Measurements from ENCODE around the gene CASP12. TPM values are rescaled to one million over a fixed set of nuclear protein-coding genes. Genes with fewer than 3 reads are reported as not detected.
A peak's percentile ranks its signal among the peaks of the same experiment; 100 is the strongest.
"Not testable (repeated sequence)": the region's sequence is repeated elsewhere in the genome, so short reads cannot be mapped to it uniquely, and the experiment has no call there.

The CASP12 gene
- not detected in 2 replicates for total RNA-seq (2014; rRNA removed; shearing (Covaris generic))

DNA sequence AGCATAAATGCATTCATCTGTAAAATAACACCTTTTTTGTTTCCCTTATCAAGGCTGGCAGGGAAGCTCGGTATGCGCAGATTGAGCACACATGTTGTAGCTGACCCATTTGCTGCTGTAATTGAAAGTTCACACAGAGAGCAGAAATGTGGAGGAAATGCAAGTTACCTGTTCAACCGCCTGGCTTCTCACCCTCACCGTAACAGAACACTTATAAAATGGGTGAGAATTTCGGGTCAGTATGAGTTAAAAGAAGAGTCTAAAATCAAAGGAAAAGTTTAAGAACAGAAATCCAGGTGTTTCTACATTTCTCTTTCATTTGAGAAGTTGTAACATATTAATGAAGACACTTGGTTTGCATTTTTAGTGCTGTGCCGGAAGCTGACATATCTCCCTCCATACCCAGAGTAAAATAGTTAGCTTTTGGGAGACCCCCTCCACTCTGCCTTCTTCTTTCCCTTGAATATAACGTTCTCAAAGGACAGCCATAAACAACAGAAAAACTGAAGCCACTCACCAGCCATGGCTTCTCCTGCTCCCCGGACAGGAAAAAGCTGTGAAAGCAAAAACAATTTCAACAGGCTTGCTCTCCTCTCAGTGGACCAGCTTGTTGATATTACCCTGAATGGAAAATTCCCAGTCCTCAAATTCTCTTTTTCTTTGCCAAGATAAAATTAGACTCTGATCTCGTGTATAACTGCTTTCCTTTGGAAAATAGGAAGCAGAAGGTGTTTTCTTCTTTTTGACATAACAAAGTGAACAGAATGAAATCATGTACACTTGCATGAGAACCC lies at the start of gene CASP12:
Gene CASP12 (minus strand): TSS at position 570 of the 794 bp plus-strand sequence.
- Histone ChIP-seq H3K27me3 (ENCODE audit: control insufficient read depth, insufficient read depth, low read length) (no peaks in the 10 kb centered on the region), H3K36me3 (replicated peaks; ENCODE audit: control insufficient read depth, insufficient read depth, low read length) (no peaks in the 10 kb centered on the region), H3K4me3 (ENCODE audit: insufficient read depth, low read depth, low read length) (no peak within 1 kb of the TSS)
- no peak for DNase-seq

DNA sequence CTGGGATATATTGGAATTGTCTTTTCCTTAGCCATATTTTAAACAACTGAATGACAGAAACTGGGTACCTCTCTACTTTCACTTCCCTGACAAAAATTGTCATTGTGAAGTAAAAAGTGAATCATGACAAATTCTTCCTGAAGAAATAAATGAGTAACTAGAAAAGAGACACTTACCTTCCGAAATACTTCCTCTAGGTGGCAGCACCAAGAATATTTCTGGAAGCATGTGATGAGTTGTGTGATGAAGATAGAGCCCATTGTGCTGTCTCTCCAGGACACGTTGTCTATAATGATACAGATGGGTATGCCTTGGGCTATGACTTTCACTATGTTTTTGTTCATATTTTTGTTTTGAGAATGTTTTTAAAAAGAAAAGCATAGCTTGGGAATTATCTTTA lies 48.6 kb upstream of the CASP12 start:
- peak; percentile 3 for DNase-seq
- Histone ChIP-seq H3K36me3 (replicated peaks; ENCODE audit: control insufficient read depth, insufficient read depth, low read length) (no peaks in the 10 kb centered on the region), H3K27me3 (ENCODE audit: control insufficient read depth, insufficient read depth, low read length) (no peaks in the 10 kb centered on the region), H3K4me3 (ENCODE audit: insufficient read depth, low read depth, low read length) (no peak overlapping the region)

DNA sequence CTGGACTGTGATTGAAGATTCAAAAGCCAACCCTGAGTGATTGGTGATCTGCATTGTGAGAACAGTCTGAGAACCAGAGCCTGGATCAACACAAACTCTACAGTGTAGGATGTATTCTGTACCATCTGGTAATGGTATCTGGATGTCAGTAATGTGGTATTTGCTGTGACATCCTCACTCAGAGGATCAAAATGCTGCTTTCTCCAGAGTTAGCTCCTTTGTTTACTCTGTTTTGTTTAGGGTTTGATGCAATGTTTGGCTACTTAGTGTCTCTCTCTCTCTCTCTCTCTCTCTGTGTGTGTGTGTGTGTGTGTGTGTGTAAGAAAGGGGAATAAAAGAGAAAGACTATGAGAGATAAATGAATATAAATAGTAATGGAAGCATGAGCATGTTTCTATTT lies 45.8 kb upstream of the CASP12 start:
- H3K4me3 ChIP-seq (ENCODE audit: insufficient read depth, low read depth, low read length) = no peak overlapping the region
- no peak for DNase-seq
- no peaks in the 10 kb centered on the region for H3K36me3 ChIP-seq (replicated peaks; ENCODE audit: control insufficient read depth, insufficient read depth, low read length)
- no peaks in the 10 kb centered on the region for H3K27me3 ChIP-seq (ENCODE audit: control insufficient read depth, insufficient read depth, low read length)

DNA sequence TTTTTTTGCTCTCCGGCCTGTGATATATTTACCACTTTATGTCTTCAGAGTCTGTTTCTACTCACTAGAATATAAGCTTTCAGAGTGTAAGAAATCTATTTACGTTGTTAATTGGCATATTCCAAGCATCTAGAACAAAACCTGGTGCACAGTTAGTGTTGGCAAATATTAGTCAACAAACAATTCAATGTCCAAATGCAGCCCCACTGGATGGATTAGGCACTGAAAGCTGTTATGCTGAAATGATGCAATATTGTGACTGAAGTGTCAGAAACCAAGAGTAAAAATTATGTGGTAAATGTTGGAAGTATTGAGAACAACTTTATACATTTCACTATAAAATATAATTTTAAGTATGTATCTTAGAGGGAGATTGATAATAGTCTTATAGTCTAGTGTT lies 45.3 kb upstream of the CASP12 start:
- no peak overlapping the region for H3K4me3 ChIP-seq (ENCODE audit: insufficient read depth, low read depth, low read length)
- DNase-seq = no peak
- no peaks in the 10 kb centered on the region for H3K36me3 ChIP-seq (replicated peaks; ENCODE audit: control insufficient read depth, insufficient read depth, low read length)
- H3K27me3 ChIP-seq (ENCODE audit: control insufficient read depth, insufficient read depth, low read length) = no peaks in the 10 kb centered on the region

DNA sequence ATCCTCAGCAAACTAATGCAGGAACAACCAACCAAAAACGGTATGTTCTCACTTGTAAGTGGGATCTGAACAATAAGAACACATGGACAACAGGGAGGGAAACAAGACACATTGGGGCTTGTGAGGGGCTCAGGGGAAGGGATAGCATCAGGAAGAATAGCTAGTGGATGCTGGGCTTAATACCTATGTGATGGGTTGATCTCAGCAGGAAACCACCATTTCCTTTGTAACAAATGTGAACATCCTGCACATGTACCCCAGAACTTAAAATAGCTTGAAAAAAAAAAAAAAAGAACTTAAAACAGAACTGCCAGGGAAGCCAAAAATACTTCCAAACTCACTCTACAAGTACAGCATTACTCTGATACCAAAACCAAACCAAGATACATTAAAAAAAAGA lies 36.3 kb upstream of the CASP12 start:
- Histone ChIP-seq H3K27me3 (ENCODE audit: control insufficient read depth, insufficient read depth, low read length) (no peaks in the 10 kb centered on the region), H3K36me3 (replicated peaks; ENCODE audit: control insufficient read depth, insufficient read depth, low read length) (no peaks in the 10 kb centered on the region), H3K4me3 (ENCODE audit: insufficient read depth, low read depth, low read length) (no peak overlapping the region)
- DNase-seq = no peak

DNA sequence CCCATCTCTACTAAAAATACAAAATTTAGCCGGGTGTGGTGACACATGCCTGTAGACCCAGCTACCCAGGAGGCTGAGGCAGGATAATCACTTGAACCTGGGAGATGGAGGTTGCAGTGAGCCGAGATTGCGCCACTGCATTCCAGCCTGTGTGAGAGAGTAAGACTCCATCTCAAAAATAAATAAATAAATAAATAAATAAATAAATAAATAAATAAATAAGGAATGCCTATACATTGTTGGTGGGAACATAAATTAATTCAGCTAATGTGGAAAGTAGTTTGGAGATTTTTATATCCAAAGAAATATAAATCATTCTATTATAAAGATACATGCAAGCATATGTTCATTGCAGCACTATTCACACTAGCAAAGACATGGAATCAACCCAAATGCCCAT lies 35.8 kb upstream of the CASP12 start:
- H3K4me3 ChIP-seq (ENCODE audit: insufficient read depth, low read depth, low read length); H3K27me3 ChIP-seq (ENCODE audit: control insufficient read depth, insufficient read depth, low read length); H3K36me3 ChIP-seq (replicated peaks; ENCODE audit: control insufficient read depth, insufficient read depth, low read length); DNase-seq: not testable (repeated sequence)

DNA sequence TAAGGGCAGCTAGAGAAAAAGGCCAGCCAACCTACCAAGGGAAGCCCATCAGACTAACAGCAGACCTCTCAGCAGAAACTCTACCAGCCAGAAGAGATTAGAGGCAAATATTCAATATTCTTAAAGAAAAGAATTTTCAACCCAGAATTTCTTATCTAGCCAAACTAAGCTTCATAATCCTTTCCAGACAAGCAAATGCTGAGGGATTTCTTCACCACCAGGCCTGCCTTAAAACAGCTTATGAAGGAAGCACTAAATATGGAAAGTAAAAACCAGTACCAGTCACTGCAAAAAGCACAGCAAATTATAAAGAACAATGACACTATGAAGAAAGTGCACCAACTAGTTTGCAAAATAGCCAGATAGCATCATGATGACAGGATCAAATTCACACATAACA lies 30.6 kb upstream of the CASP12 start:
- Histone ChIP-seq H3K27me3 (ENCODE audit: control insufficient read depth, insufficient read depth, low read length) (no peaks in the 10 kb centered on the region), H3K4me3 (ENCODE audit: insufficient read depth, low read depth, low read length) (no peak overlapping the region), H3K36me3 (replicated peaks; ENCODE audit: control insufficient read depth, insufficient read depth, low read length) (no peaks in the 10 kb centered on the region)
- DNase-seq = no peak

DNA sequence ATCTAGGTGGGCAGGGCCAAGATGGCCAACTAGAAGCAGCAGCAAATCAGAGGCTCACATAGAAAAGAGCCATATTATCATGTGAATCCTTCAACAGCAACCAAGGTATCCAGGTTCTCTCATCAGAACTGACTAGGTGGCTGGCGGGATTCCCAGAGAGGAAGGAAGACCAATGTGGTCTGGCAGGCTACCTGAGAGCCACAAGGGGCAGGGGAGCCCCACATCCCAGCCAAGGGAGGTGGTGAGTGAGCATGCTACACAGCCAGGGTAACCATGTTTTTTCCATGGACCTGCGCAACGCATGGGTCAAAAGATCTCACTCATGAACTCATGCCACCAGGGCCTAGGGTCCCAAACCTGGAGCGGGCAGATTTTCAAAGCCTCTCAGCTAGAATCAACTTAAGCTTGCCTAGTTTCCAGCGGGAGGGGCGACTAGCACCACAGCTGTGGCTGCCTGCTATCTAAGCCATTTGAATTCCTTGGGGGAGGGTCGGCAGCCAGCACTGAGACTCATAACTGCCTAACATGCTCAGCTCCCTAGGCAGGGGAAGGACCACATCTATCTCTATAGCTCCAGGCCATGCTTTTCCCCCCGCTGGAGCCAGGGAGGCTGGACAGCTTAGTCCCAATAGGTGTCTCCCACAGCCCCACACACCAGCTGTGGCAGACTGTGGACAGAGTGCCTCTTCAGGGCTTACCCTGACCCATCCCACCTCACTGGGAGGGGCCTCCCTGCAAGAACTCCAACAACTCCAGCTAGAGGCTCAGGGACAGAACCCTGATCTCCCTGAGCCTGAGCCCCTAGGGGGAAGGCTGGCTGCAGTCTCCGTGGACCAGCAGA lies 28.7 kb upstream of the CASP12 start:
- no peaks in the 10 kb centered on the region for H3K36me3 ChIP-seq (replicated peaks; ENCODE audit: control insufficient read depth, insufficient read depth, low read length)
- no peak overlapping the region for H3K4me3 ChIP-seq (ENCODE audit: insufficient read depth, low read depth, low read length)
- DNase-seq = no peak
- no peaks in the 10 kb centered on the region for H3K27me3 ChIP-seq (ENCODE audit: control insufficient read depth, insufficient read depth, low read length)

DNA sequence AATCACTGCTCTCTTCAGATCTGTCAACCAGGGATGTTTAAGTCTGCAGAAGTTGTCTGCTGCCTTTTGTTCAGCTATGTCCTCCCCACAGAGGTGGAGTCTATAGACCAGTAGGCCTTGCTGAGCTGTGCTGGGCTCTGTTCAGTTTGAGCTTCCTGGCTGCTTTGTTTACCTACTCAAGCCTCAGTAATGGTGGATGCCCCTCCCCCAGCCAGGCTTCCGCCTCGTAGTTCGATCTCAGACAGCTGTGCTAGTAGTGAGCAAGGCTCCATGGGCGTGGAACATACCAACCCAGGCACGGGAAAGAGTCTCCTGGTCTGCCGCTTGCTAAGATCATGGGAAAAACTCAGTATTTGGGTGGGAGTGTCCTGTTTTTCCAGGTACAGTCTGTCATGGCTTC lies 27.6 kb upstream of the CASP12 start:
- Histone ChIP-seq H3K27me3 (ENCODE audit: control insufficient read depth, insufficient read depth, low read length) (no peaks in the 10 kb centered on the region), H3K36me3 (replicated peaks; ENCODE audit: control insufficient read depth, insufficient read depth, low read length) (no peaks in the 10 kb centered on the region), H3K4me3 (ENCODE audit: insufficient read depth, low read depth, low read length) (no peak overlapping the region)
- DNase-seq = no peak

DNA sequence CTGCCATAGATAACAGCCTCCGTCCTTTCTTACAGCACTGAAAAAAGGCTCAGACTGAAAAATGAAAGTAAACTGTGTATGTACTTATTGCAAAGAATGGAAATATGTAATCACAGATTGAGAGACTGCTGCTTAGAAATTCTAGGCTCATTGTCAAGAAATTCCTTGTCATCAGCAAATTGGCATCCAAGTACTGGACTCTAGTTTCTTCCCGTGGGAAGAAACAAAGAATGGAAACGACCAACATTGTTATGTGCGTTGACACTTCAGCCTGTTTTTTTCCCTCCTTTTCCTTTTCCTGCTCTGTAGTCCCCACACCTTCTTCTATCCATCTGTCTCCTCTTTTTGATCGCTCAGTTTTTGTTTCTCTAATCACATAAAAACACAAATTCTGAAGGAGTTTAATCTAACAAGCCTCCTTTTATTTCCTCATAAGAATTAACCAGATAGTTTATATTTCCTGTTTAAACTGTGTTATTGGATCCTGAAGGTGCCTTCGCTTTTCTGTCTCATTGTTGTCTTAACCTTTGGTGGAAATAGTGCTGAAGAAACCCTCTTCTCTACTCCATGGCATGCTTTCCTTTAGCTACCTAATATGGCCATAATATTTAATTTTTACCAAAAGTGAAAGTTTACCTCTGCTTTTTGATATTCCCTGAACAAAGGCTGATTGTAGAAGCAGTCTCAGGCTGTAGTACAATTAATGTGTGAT lies 20.0 kb upstream of the CASP12 start:
- no peak overlapping the region for H3K4me3 ChIP-seq (ENCODE audit: insufficient read depth, low read depth, low read length)
- no peaks in the 10 kb centered on the region for H3K36me3 ChIP-seq (replicated peaks; ENCODE audit: control insufficient read depth, insufficient read depth, low read length)
- no peaks in the 10 kb centered on the region for H3K27me3 ChIP-seq (ENCODE audit: control insufficient read depth, insufficient read depth, low read length)
- DNase-seq = no peak

DNA sequence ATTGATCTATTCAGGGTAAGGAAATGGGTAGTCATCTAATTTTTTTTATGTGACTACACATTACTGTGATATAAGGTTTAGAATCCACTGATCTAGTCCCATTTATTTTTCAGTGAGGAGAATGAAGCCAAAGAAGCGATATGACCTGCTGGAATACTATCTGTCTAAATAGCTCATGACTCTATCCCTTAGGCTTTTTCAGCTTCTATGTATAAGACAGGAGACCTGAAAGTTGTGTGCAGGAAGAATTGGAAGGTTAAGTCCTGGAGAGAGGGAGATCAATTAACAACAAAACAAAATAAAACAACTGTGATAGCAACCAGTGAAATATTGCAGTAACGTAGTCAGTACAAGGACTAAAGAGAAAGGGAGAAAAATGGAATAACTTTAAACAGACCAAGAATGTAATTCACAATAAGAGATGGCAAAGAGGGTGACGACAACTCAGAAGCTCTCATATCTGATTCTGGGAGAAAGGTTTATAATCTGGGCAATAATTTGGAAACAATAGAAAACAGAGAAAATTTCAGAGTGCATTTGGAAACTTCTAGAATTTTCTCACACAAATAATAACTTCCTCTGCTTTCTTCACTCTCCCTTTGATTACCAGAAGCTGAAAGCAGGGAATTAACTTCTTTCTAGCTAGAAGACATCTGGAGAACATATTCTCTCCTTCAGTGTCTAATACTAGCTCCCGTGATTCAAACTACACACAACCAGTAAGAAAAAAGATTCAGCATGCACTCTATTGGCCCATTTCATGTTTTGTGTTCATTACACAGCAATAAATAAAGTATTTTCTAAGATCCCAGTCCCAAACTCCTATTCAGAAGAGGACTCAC lies 19.2 kb upstream of the CASP12 start:
- Histone ChIP-seq H3K27me3 (ENCODE audit: control insufficient read depth, insufficient read depth, low read length) (no peaks in the 10 kb centered on the region), H3K4me3 (ENCODE audit: insufficient read depth, low read depth, low read length) (no peak overlapping the region), H3K36me3 (replicated peaks; ENCODE audit: control insufficient read depth, insufficient read depth, low read length) (no peaks in the 10 kb centered on the region)
- no peak for DNase-seq

DNA sequence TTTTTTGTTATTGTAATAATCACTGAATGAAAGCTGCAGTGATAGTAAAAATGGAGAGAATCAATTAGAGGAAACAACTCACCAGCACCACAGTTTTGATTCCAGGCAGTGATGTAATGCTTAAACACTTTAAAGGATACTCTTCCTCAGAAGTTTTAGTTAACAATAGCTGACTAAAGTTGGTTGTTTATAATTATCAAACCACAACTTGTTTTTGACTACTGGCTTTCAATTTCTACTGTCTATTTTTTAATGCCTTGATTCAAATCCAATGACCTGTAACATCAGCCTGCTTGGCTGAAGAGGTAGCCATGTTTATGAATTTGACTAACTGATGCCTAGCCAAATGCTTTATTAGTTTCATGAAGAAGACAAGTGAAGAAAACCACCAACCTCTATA lies 18.2 kb upstream of the CASP12 start:
- DNase-seq = no peak
- Histone ChIP-seq H3K4me3 (ENCODE audit: insufficient read depth, low read depth, low read length) (no peak overlapping the region), H3K36me3 (replicated peaks; ENCODE audit: control insufficient read depth, insufficient read depth, low read length) (no peaks in the 10 kb centered on the region), H3K27me3 (ENCODE audit: control insufficient read depth, insufficient read depth, low read length) (no peaks in the 10 kb centered on the region)

DNA sequence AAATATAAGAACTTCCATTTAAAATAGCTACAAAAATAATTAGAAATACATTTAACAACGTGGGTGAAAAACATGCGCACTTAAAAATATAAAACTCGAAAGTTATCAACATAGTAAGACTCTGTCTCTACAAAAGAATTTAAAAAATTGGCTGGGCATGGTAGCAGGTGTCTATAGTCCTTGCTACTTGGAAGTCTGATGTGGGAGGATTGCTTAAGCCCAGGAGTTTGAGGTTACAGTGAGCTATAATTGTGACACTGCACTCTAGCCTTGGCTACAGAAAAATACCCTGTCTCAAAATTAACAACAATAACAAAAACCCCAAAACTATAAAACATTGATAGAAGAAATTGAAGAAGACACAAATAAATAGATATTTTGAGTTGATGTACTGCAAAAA lies 13.8 kb upstream of the CASP12 start:
- Histone ChIP-seq H3K36me3 (replicated peaks; ENCODE audit: control insufficient read depth, insufficient read depth, low read length) (no peaks in the 10 kb centered on the region), H3K4me3 (ENCODE audit: insufficient read depth, low read depth, low read length) (no peak overlapping the region), H3K27me3 (ENCODE audit: control insufficient read depth, insufficient read depth, low read length) (no peaks in the 10 kb centered on the region)
- DNase-seq = no peak

DNA sequence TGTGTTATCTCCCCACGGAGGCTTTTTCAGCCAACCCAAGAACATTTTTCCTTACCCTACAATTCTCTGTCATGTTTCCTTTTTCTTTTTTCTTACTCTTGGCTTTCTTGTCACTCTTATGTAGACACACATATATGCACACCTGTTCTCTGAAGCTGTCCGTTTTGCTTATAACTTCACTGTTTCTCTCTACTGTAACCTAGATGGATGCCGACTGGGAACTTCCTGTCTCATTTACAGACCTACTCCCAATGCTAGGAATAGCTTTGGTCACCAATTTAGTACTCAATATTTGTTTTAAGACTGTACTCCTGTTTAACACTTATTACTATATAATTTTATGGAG lies 9.9 kb upstream of the CASP12 start:
- no peak for DNase-seq
- no peaks in the 10 kb centered on the region for H3K36me3 ChIP-seq (replicated peaks; ENCODE audit: control insufficient read depth, insufficient read depth, low read length)
- H3K4me3 ChIP-seq (ENCODE audit: insufficient read depth, low read depth, low read length) = no peak overlapping the region
- no peaks in the 10 kb centered on the region for H3K27me3 ChIP-seq (ENCODE audit: control insufficient read depth, insufficient read depth, low read length)
